Natural killer cell (primary cell): ENCODE results near the gene CC2D2A. TPM values are rescaled to one million over a fixed set of nuclear protein-coding genes. Genes with fewer than 3 reads are reported as not detected.

ENCODE experiments used
- ATAC-seq, 3 donors: fragments of 150-1000 bp in 2 of 3; fragments of 200-7000 bp in 1 of 3; cut with Tn5 transposase; 1 replicate in 1 of 3; 2 replicates in 2 of 3; pipeline ENCODE4 v1.10.0; 2021; ENCODE audit warnings: mild to moderate bottlenecking in 2 of 3, moderate library complexity in 2 of 3
- DNase-seq, 2 donors: peaks; one replicate each; pipeline versions ENCODE4 v3.0.0 to v3.0.0-alpha.2; 2013 to 2021; ENCODE audit warnings: mixed read lengths in 1 of 2
- H3K27ac ChIP-seq: one replicate; pipeline ENCODE4 v1.5.1; 2013; ENCODE audit warnings: mild to moderate bottlenecking, low read length
- H3K27me3 ChIP-seq: one replicate; pipeline ENCODE4 v1.6.1; 2013; ENCODE audit warnings: low read length; ENCODE audit not compliant: control insufficient read depth, insufficient read depth
- H3K36me3 ChIP-seq: one replicate; pipeline ENCODE4 v1.6.1; 2013; ENCODE audit warnings: low read length; ENCODE audit not compliant: control insufficient read depth, insufficient read depth
- H3K4me1 ChIP-seq: one replicate; pipeline ENCODE4 v1.6.1; 2013; ENCODE audit warnings: low read length; ENCODE audit not compliant: control insufficient read depth, insufficient read depth
- H3K4me3 ChIP-seq: one replicate; pipeline ENCODE4 v1.5.1; 2013; ENCODE audit warnings: low read length
- H3K9me3 ChIP-seq: one replicate; pipeline ENCODE4 v1.6.1; 2013; ENCODE audit warnings: low read length; ENCODE audit not compliant: control insufficient read depth, insufficient read depth
- H3K27ac Mint-ChIP-seq, 2 donors: one replicate each; pipeline ENCODE4 v1.8.0; 2022; ENCODE audit warnings: mild to moderate bottlenecking in 2 of 2, mixed read lengths in 2 of 2, moderate library complexity in 1 of 2
- H3K27me3 Mint-ChIP-seq, 2 donors: one replicate each; pipeline ENCODE4 v1.8.0; 2022; ENCODE audit warnings: low read depth in 2 of 2, mixed read lengths in 2 of 2
- H3K36me3 Mint-ChIP-seq: one replicate; pipeline ENCODE4 v1.8.0; 2022; ENCODE audit warnings: mixed read lengths
- H3K4me1 Mint-ChIP-seq, 2 donors: one replicate each; pipeline ENCODE4 v1.8.0; 2022; ENCODE audit warnings: mixed read lengths in 2 of 2
- H3K4me3 Mint-ChIP-seq: one replicate; pipeline ENCODE4 v1.8.0; 2022; ENCODE audit warnings: mild to moderate bottlenecking, moderate library complexity, mixed read lengths
- H3K9me3 Mint-ChIP-seq, 2 donors: one replicate each; pipeline ENCODE4 v1.8.0; 2022; ENCODE audit warnings: mixed read lengths in 2 of 2
- whole genome bisulfite sequencing: methylation state at CpG from one replicate; pipeline ENCODE4 v1.1.7; 2013; ENCODE audit warnings: missing lambda C conversion rate; ENCODE audit not compliant: insufficient coverage; 5-methylcytosine and 5-hydroxymethylcytosine counted together
- intact Hi-C: fragments of 100-400 bp; cut with micrococcal nuclease; formaldehyde crosslinking; loops from one replicate; pipeline ENCODE4 v1.14.2; 2022
- total RNA-seq, 4 donors: library from RNA; stranded (reverse); fragments of 120-200 nt in 1 of 4; gene quantifications; one replicate each; pipeline versions ENCODE4 v1.2.3 to v1.2.4, GENCODE V29; 2013 to 2022
- TF ChIP-seq, protein P1 (sequence below): fragments of 200-600 bp; IDR thresholded peaks from one replicate; pipeline ENCODE4 v1.8.0; 2022; ENCODE audit warnings: antibody characterized with exemption

The CC2D2A gene
- total RNA-seq, 3 donors from 2014 or later (not counting 1 experiment from before 2014, with no cell fraction given): 0.78 to 1.6 (median 0.83) TPM

DNA sequence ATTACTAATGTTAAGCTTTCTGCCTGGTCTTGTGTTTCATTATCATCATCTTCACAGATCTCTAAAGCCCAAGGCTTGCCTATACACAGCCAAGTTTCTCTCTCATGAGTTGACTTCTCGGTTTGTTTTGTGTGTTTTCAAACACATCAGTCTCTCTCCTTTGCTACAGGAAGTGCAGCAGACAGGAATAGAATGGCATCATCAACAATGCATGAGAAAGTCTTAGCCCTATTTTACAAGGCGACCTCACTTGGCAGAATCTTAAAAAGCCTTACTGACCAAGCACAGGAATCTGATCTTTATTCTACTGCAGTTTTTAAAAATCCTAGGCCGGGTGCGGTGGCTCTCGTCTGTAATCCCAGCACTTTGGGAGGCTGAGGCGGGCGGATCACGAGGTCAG lies 36.8 kb downstream of the CC2D2A start:
- H3K27ac Mint-ChIP-seq: no peak overlapping the region

DNA sequence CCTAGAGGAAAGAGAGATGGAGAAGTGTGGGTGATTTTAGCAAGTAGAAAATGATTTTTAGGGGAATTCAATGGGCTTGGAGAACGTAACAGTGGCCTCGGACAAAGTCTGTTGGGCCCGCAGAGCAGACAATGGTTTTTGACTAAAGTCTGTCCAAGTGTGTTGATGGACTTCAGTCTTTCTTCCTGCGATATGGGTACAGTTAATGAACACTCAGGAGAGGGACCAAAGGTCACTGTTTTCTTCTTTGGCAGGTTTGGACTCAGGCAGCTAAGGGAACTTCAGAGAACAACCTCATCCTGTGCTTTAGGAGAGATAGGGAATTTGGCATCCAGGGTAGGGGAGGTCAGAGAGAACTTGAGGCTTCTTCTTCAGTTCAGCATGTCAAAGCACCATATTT lies 38.0 kb downstream of the CC2D2A start:
- no peak overlapping the region for H3K27ac ChIP-seq
- Mint-ChIP-seq H3K9me3 (no peaks in the 10 kb centered on the region), H3K36me3 (no peaks in the 10 kb centered on the region)

More for the DNA sequence above, 36.8 kb downstream of the CC2D2A start:
- Histone ChIP-seq H3K9me3 (no peaks in the 10 kb centered on the region), H3K27ac (no peak overlapping the region), H3K4me3 (no peak overlapping the region), H3K36me3 (no peaks in the 10 kb centered on the region), H3K4me1 (no peaks in the 10 kb centered on the region), H3K27me3 (no peaks in the 10 kb centered on the region)
- WGBS: 91% methylated on average over 5 of the region's 8 CpGs
- TF ChIP-seq, protein P1, sequence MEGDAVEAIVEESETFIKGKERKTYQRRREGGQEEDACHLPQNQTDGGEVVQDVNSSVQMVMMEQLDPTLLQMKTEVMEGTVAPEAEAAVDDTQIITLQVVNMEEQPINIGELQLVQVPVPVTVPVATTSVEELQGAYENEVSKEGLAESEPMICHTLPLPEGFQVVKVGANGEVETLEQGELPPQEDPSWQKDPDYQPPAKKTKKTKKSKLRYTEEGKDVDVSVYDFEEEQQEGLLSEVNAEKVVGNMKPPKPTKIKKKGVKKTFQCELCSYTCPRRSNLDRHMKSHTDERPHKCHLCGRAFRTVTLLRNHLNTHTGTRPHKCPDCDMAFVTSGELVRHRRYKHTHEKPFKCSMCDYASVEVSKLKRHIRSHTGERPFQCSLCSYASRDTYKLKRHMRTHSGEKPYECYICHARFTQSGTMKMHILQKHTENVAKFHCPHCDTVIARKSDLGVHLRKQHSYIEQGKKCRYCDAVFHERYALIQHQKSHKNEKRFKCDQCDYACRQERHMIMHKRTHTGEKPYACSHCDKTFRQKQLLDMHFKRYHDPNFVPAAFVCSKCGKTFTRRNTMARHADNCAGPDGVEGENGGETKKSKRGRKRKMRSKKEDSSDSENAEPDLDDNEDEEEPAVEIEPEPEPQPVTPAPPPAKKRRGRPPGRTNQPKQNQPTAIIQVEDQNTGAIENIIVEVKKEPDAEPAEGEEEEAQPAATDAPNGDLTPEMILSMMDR: no peak
- intact Hi-C loops: no loop called here
- Mint-ChIP-seq H3K36me3 (no peaks in the 10 kb centered on the region), H3K9me3 (no peaks in the 10 kb centered on the region), H3K27me3 (no peaks in the 10 kb centered on the region), H3K4me3 (no peak overlapping the region), H3K4me1 (peaks cover 0 to 5% of the 10 kb centered on the region in 2 donors)
- no peak for DNase-seq
- no peak for ATAC-seq

DNA sequence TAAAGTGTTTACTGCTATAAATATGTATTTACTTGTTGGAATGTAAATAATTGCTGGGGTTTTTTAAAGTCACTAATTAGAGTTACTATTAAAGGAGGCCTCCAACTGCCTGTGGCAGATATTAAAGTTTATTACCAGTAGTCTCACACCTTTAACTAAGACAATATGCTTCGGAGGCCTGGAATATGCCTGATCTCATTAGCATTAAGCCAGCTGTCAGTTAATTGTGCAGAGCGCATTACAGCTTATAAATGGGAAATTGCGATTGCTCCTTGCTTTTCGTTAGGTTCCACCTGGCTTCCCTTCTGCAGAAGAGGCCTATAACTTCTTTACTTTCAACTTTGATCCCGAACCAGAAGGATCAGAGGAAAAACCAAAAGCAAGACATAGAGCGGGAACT lies 41.3 kb downstream of the CC2D2A start:
- Mint-ChIP-seq H3K27me3 (no peaks in the 10 kb centered on the region), H3K4me1 (no peaks in the 10 kb centered on the region), H3K27ac (no peak overlapping the region), H3K9me3 (no peaks in the 10 kb centered on the region), H3K36me3 (no peaks in the 10 kb centered on the region), H3K4me3 (no peak overlapping the region)
- Histone ChIP-seq H3K4me3 (no peak overlapping the region), H3K27me3 (no peaks in the 10 kb centered on the region), H3K36me3 (no peaks in the 10 kb centered on the region), H3K9me3 (no peaks in the 10 kb centered on the region), H3K4me1 (no peaks in the 10 kb centered on the region), H3K27ac (no peak overlapping the region)
- WGBS: 89% methylated on average over 6 of the region's 6 CpGs
- TF ChIP-seq, protein P1: no peak
- intact Hi-C loops: no loop called here
- ATAC-seq: no peak
- no peak for DNase-seq

More for the DNA sequence above, 38.0 kb downstream of the CC2D2A start:
- DNase-seq (no peak), ATAC-seq (no peak)
- no peaks in the 10 kb centered on the region for H3K27me3 ChIP-seq
- Mint-ChIP-seq H3K4me3 (no peak overlapping the region), H3K4me1 (peaks cover 0 to 5% of the 10 kb centered on the region in 2 donors), H3K27me3 (no peaks in the 10 kb centered on the region), H3K27ac (no peak overlapping the region)
- TF ChIP-seq, protein P1: no peak
- H3K36me3 ChIP-seq: no peaks in the 10 kb centered on the region
- no peak overlapping the region for H3K4me3 ChIP-seq
- intact Hi-C loops: no loop called here
- no peaks in the 10 kb centered on the region for H3K9me3 ChIP-seq
- WGBS: 87% methylated on average over 4 of the region's 4 CpGs
- no peaks in the 10 kb centered on the region for H3K4me1 ChIP-seq

DNA sequence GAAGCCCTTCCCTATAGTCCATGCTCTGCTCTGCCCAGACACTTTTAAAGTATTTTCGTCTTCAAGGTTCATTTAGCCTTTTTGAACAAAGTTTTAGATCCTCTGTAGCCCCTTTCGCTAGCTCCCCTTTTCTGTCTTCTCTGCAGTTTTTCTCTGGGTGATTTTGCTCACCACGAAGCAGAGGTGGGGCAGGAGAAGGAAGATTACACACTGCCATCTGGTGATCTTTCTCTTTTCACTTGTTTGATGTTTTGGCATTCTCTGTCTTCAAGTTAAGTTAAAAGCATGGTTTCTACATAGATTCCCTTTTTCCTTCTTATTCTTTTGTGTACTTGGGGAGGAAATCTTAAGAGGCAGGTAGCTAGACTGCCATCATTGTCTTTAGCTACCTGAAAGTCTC lies 43.9 kb downstream of the CC2D2A start:
- Mint-ChIP-seq H3K27ac (no peak overlapping the region), H3K27me3 (no peaks in the 10 kb centered on the region), H3K36me3 (no peaks in the 10 kb centered on the region), H3K4me1 (no peaks in the 10 kb centered on the region), H3K4me3 (no peak overlapping the region), H3K9me3 (no peaks in the 10 kb centered on the region)
- 88% methylated on average over 2 of the region's 3 CpGs for WGBS
- H3K27ac ChIP-seq: no peak overlapping the region
- no peaks in the 10 kb centered on the region for H3K4me1 ChIP-seq
- no peak overlapping the region for H3K4me3 ChIP-seq
- no peak for ATAC-seq
- no peak for DNase-seq
- no peaks in the 10 kb centered on the region for H3K36me3 ChIP-seq
- TF ChIP-seq, protein P1: no peak
- intact Hi-C loops: no loop called here
- no peaks in the 10 kb centered on the region for H3K9me3 ChIP-seq
- no peaks in the 10 kb centered on the region for H3K27me3 ChIP-seq
